ENCODE measurements around the gene NOVA2. TPM values are rescaled to one million over a fixed set of nuclear protein-coding genes. Genes with fewer than 3 reads are reported as not detected.

Gene NOVA2
- total and polyA plus RNA-seq, 2 of the 8 experiments (the other 6 are each of a cell fraction or from before 2014, with no cell fraction given), result 3.2 to 24.6 TPM

DNA sequence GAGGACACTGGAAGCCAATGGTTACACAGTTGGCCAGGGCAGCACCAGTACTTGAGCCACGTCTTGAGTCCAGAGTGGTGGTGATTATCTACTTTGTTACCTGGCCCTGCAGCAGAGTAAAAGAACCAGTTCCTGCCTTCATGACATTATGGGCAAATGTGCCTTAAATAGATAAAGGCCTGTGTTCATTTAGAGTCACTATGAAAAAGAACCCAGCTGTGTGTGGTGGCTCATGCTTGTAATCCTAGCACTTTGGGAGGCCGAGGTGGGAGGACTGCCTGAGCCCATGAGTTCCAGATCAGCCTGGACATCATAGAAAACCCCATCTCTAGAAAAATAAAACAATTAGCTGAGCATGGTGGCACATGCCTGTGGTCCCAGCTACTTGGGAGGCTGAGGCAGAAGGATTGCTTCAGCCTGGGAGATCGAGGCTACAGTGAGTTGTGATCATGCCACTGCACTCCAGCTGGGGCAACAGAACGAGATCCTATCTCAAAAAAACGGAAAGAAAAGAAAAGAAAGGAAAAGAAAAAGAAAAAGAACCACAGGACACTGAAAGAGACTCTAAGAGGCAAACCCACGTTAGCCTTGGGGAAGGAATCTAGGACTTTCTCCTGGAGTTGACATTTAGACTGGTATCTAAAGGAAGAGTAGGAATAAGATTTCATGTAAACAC, 84.3 kb downstream of the NOVA2 start (continued):
- TF ChIP-seq CHD1 (IDR thresholded peaks at IDR 0.05; ENCODE audit: low read depth, low read length) (no peak), CBX8 (IDR thresholded peaks at IDR 0.05; ENCODE audit: borderline replicate concordance, low read depth, low read length) (no peak), ASH2L (IDR thresholded peaks at IDR 0.05; ENCODE audit: low read length) (no peak), TEAD4 (IDR thresholded peaks at IDR 0.05; ENCODE audit: low read depth, low read length) (no peak), ZNF274 (IDR thresholded peaks at IDR 0.05; ENCODE audit: borderline replicate concordance, extremely low read depth, low read length) (no peak), EP300 (IDR thresholded peaks at IDR 0.05; ENCODE audit: borderline replicate concordance in 1 of 2, low read depth in 2 of 2, low read length in 2 of 2) (no peak), ATF2 (IDR thresholded peaks at IDR 0.05; ENCODE audit: low read length) (no peak), GABPA (IDR thresholded peaks at IDR 0.05; ENCODE audit: borderline replicate concordance, insufficient read depth, low read length) (no peak), CBX5 (IDR thresholded peaks at IDR 0.05; ENCODE audit: low read depth, low read length) (no peak)
